IMR-90 (cell line): ENCODE results near the gene SLC5A7. TPM values are rescaled to one million over a fixed set of nuclear protein-coding genes. Genes with fewer than 3 reads are reported as not detected.

Experiments
- ATAC-seq: fragments of 200-7000 bp; cut with Tn5 transposase; 2 replicates; pipeline ENCODE4 v1.9.1; 2020; ENCODE audit warnings: low read depth, mild to moderate bottlenecking, moderate library complexity
- BruUV-seq: library from RNA; stranded (reverse); fragments of 400-500 nt; replicated peaks from 2 replicates; lab custom pipeline; 2021; lab: Mats Ljungman, UMichigan
- CTCF ChIA-PET: fragments of 300-600 bp; formaldehyde crosslinking; extraction: SDS; loops from one replicate; lab custom pipeline; 2021; ENCODE audit warnings: antibody characterized with exemption; lab: Yijun Ruan, JAX
- POLR2A ChIA-PET: fragments of 300-600 bp; sonication (Branson Sonifier 250); formaldehyde crosslinking; loops from one replicate; lab custom pipeline; 2022; ENCODE audit warnings: antibody characterized with exemption; ENCODE audit not compliant: unreplicated experiment; lab: Charles Lee
- DNase-seq: peaks from one replicate; pipeline ENCODE4 v3.0.0; 2013
- H2AFZ ChIP-seq: replicated peaks from 2 replicates; pipeline ENCODE3; 2013; ENCODE audit warnings: low read length, mild to moderate bottlenecking; ENCODE audit not compliant: poor library complexity
- H2AK5ac ChIP-seq: 2 replicates; pipeline ENCODE4 v1.6.1; 2013; ENCODE audit warnings: low read depth, low read length, inconsistent platforms
- H2AK9ac ChIP-seq: replicated peaks from 2 replicates; pipeline ENCODE3; 2013; ENCODE audit warnings: mild to moderate bottlenecking, low read depth, low read length, moderate library complexity; ENCODE audit not compliant: poor library complexity
- H2BK120ac ChIP-seq: 2 replicates; pipeline ENCODE4 v1.6.1; 2013; ENCODE audit warnings: low read depth, low read length, inconsistent platforms
- H2BK15ac ChIP-seq: 3 replicates; pipeline ENCODE4 v1.6.1; 2013; ENCODE audit warnings: low read depth, low read length, inconsistent platforms
- H2BK20ac ChIP-seq: 2 replicates; pipeline ENCODE4 v1.6.1; 2013; ENCODE audit warnings: low read depth, mild to moderate bottlenecking, inconsistent platforms, low read length, moderate library complexity
- H2BK5ac ChIP-seq: 2 replicates; pipeline ENCODE4 v1.6.1; 2013; ENCODE audit warnings: mild to moderate bottlenecking, low read depth, low read length, inconsistent platforms; ENCODE audit not compliant: poor library complexity, severe bottlenecking
- H3K14ac ChIP-seq: replicated peaks from 2 replicates; pipeline ENCODE4 v1.6.1; 2013; ENCODE audit warnings: low read depth, low read length, inconsistent platforms
- H3K18ac ChIP-seq: 2 replicates; pipeline ENCODE4 v1.6.1; 2013; ENCODE audit warnings: low read depth, low read length, control low read depth
- H3K23ac ChIP-seq: 2 replicates; pipeline ENCODE4 v1.6.1; 2013; ENCODE audit warnings: low read depth, low read length, inconsistent platforms
- H3K27ac ChIP-seq: 2 replicates; pipeline ENCODE4 v1.5.1; 2013; ENCODE audit warnings: mild to moderate bottlenecking, control low read depth, low read length; ENCODE audit not compliant: insufficient read depth
- H3K27me3 ChIP-seq: 2 replicates; pipeline ENCODE4 v1.6.1; 2013; ENCODE audit warnings: low read length; ENCODE audit not compliant: control insufficient read depth, insufficient read depth
- H3K36me3 ChIP-seq: 2 replicates; pipeline ENCODE4 v1.6.1; 2013; ENCODE audit warnings: low read length, mixed read lengths; ENCODE audit not compliant: control insufficient read depth, insufficient read depth
- H3K4ac ChIP-seq: 2 replicates; pipeline ENCODE4 v1.6.1; 2013; ENCODE audit warnings: low read depth, low read length, inconsistent platforms
- H3K4me1 ChIP-seq: 2 replicates; pipeline ENCODE4 v1.6.1; 2013; ENCODE audit warnings: low read length, mixed read lengths; ENCODE audit not compliant: control insufficient read depth, insufficient read depth
- H3K4me2 ChIP-seq: 2 replicates; pipeline ENCODE4 v1.6.1; 2013; ENCODE audit warnings: low read depth, mild to moderate bottlenecking, control low read depth, low read length, moderate library complexity
- H3K4me3 ChIP-seq: 2 replicates; pipeline ENCODE4 v1.5.1; 2013; ENCODE audit warnings: low read depth, mild to moderate bottlenecking, control low read depth, low read length, moderate library complexity; ENCODE audit not compliant: insufficient read depth
- H3K56ac ChIP-seq: 2 replicates; pipeline ENCODE4 v1.6.1; 2013; ENCODE audit warnings: low read length, inconsistent platforms; ENCODE audit not compliant: insufficient read depth; ENCODE audit errors: extremely low read depth
- H3K79me1 ChIP-seq, 2 experiments: 2 replicates each; pipeline ENCODE4 v1.6.1; 2013; ENCODE audit warnings: low read length in 2 of 2, inconsistent platforms in 1 of 2, low read depth in 1 of 2
- H3K9ac ChIP-seq: 2 replicates; pipeline ENCODE4 v1.6.1; 2013; ENCODE audit warnings: low read depth, low read length, control low read depth
- H3K9me1 ChIP-seq: 2 replicates; pipeline ENCODE4 v1.6.1; 2013; ENCODE audit warnings: low read length, inconsistent platforms; ENCODE audit not compliant: insufficient read depth
- H3K9me3 ChIP-seq: 2 replicates; pipeline ENCODE4 v1.6.1; 2013; ENCODE audit warnings: low read length; ENCODE audit not compliant: control insufficient read depth, insufficient read depth
- H4K20me1 ChIP-seq: 2 replicates; pipeline ENCODE4 v1.6.1; 2013; ENCODE audit warnings: low read length, inconsistent platforms; ENCODE audit not compliant: insufficient read depth
- H4K5ac ChIP-seq: 2 replicates; pipeline ENCODE4 v1.6.1; 2013; ENCODE audit warnings: mild to moderate bottlenecking, low read depth, low read length, control low read depth
- H4K8ac ChIP-seq, 2 experiments: 2 replicates each; pipeline ENCODE4 v1.6.1; 2013; ENCODE audit warnings: low read depth in 2 of 2, low read length in 2 of 2, control low read depth in 1 of 2, inconsistent platforms in 1 of 2
- H4K91ac ChIP-seq: 2 replicates; pipeline ENCODE4 v1.6.1; 2013; ENCODE audit warnings: low read depth, low read length, inconsistent platforms; ENCODE audit not compliant: insufficient read depth
- BHLHE40 ChIP-seq: fragments of 150-350 bp; IDR thresholded peaks from 2 replicates; pipeline ENCODE4 v1.6.1; 2016; ENCODE audit warnings: mild to moderate bottlenecking, low read depth, low read length
- CEBPB ChIP-seq: IDR thresholded peaks from 2 replicates; pipeline ENCODE4 v1.6.1; 2012; ENCODE audit warnings: low read depth, low read length, improper control_type of control experiment
- CHD1 ChIP-seq: IDR thresholded peaks from 2 replicates; pipeline ENCODE4 v1.6.1; 2012; ENCODE audit warnings: low read depth, low read length, improper control_type of control experiment
- CTCF ChIP-seq: conservative IDR thresholded peaks from 2 replicates; pipeline ENCODE4 v1.5.1; 2012; ENCODE audit warnings: mild to moderate bottlenecking, low read depth, low read length, improper control_type of control experiment
- ELK1 ChIP-seq: fragments of 150-350 bp; IDR thresholded peaks from 2 replicates; pipeline ENCODE4 v1.6.1; 2016; ENCODE audit warnings: low read depth, mild to moderate bottlenecking, low read length, moderate library complexity, borderline replicate concordance
- FOS ChIP-seq: fragments of 150-350 bp; IDR thresholded peaks from 2 replicates; pipeline ENCODE4 v1.6.1; 2016; ENCODE audit warnings: low read depth, low read length
- MAFK ChIP-seq: IDR thresholded peaks from 2 replicates; pipeline ENCODE4 v1.6.1; 2012; ENCODE audit warnings: low read depth, low read length, improper control_type of control experiment
- MXI1 ChIP-seq: IDR thresholded peaks from 2 replicates; pipeline ENCODE4 v1.6.1; 2012; ENCODE audit warnings: low read depth, mild to moderate bottlenecking, low read length, moderate library complexity, borderline replicate concordance
- NFE2L2 ChIP-seq: fragments of 150-350 bp; IDR thresholded peaks from 2 replicates; pipeline ENCODE4 v1.6.1; 2016; ENCODE audit warnings: low read depth, mild to moderate bottlenecking, low read length
- POLR2A ChIP-seq: IDR thresholded peaks from 2 replicates; pipeline ENCODE4 v1.6.1; 2012; ENCODE audit warnings: mild to moderate bottlenecking, low read depth, low read length
- RAD21 ChIP-seq: IDR thresholded peaks from 2 replicates; pipeline ENCODE4 v1.6.1; 2012; ENCODE audit warnings: low read length, improper control_type of control experiment
- RCOR1 ChIP-seq: IDR thresholded peaks from 2 replicates; pipeline ENCODE4 v1.6.1; 2012; ENCODE audit warnings: mild to moderate bottlenecking, low read length, improper control_type of control experiment; ENCODE audit not compliant: insufficient replicate concordance
- RFX5 ChIP-seq: IDR thresholded peaks from 2 replicates; pipeline ENCODE4 v1.8.0; 2012; ENCODE audit warnings: low read depth, mild to moderate bottlenecking, low read length, moderate library complexity
- SMC3 ChIP-seq: fragments of 150-350 bp; IDR thresholded peaks from 2 replicates; pipeline ENCODE4 v1.6.1; 2016; ENCODE audit warnings: low read depth, mild to moderate bottlenecking, antibody characterized with exemption, low read length, moderate library complexity
- USF2 ChIP-seq: fragments of 150-350 bp; IDR thresholded peaks from 2 replicates; pipeline ENCODE4 v1.6.1; 2017; ENCODE audit warnings: mild to moderate bottlenecking, antibody characterized with exemption, low read length, low read depth
- WGBS, 2 experiments: methylation state at CpG; one replicate each; pipeline versions ENCODE4 v1.1.5 to v1.1.7; 2013; ENCODE audit warnings: missing lambda C conversion rate in 2 of 2; ENCODE audit not compliant: insufficient read length in 1 of 2; ENCODE audit errors: extremely low coverage in 2 of 2; 5-methylcytosine and 5-hydroxymethylcytosine counted together
- dilution Hi-C: fragments of 300-500 bp; cut with HindIII; formaldehyde crosslinking; loops from one replicate; pipeline ENCODE4 v1.14.3; 2018; ENCODE audit warnings: low sequenced_read_pairs; ENCODE audit not compliant: unreplicated experiment
- in situ Hi-C: fragments of 300-500 bp; cut with MboI; formaldehyde crosslinking; loops from 3 replicates; pipeline ENCODE4 v1.14.3; 2019; ENCODE audit warnings: low sequenced_read_pairs, inconsistent platforms, mixed read lengths
- intact Hi-C: fragments of 100-400 bp; cut with micrococcal nuclease; formaldehyde crosslinking; loops from 2 replicates; pipeline ENCODE4 v1.10.0; 2022
- polyA plus RNA-seq, 3 experiments: library from polyadenylated mRNA; depleted of rRNA; stranded (reverse); fragments of >200 nt; gene quantifications; 2 replicates each; pipeline ENCODE4 v1.2.3, GENCODE V29; 2012; ENCODE audit warnings: low replicate concordance in 1 of 3
- total RNA-seq: library from RNA; depleted of rRNA; stranded (reverse); fragments of >200 nt; gene quantifications from 2 replicates; pipeline ENCODE4 v1.2.3, GENCODE V29; 2012

The SLC5A7 gene
- total and polyA plus RNA-seq, 2 of the 4 experiments (the other 2 are of a cell fraction) = not detected

DNA sequence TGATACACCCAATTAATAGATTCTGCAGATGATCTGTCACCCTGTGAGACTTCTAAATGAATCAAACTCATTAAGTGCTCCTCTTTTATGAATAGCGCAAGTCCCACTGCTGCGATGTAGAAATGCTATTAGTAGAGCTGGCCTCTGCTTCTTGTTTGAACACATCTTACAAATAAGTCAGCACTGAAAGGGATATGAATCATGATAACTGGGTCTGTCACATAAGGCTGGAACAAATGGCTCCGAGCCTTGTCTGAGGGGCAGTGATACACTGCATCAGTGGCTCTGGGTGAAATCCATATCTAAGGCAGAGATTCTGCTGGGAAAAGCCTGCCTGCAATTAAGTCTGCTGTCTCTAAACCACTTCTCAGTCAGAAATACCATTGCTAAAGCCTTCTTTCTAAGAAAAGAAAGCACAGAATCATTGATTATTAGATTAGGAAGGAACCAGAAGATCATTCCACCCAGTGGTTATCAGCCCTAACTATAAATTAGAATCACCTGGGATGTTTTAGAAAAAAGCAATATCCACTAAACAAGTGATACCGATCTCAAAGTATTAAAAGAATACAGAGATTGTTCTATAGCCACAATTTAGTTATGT is 75.2 kb downstream of the SLC5A7 start:
- Histone ChIP-seq H4K91ac (no peak overlapping the region), H4K5ac (no peak overlapping the region), H3K9me1 (no peaks in the 10 kb centered on the region), H3K4me3 (no peak overlapping the region), H3K9ac (no peak overlapping the region), H3K36me3 (no peaks in the 10 kb centered on the region), H3K79me1 (no peaks in the 10 kb centered on the region), H3K4me1 (no peaks in the 10 kb centered on the region), H2BK20ac (no peak overlapping the region), H2BK15ac (no peak overlapping the region), H2AFZ (no peak overlapping the region), H3K4me2 (no peak overlapping the region), H2AK5ac (no peak overlapping the region), H4K20me1 (no peaks in the 10 kb centered on the region), H3K27me3 (no peaks in the 10 kb centered on the region), H3K9me3 (no peaks in the 10 kb centered on the region), H3K23ac (no peak overlapping the region), H3K14ac (no peak overlapping the region), H4K8ac (no peak overlapping the region), H3K27ac (no peak overlapping the region), H3K56ac (no peak overlapping the region), H2BK5ac (no peak overlapping the region), H3K4ac (no peak overlapping the region), H2AK9ac (no peak overlapping the region), H2BK120ac (no peak overlapping the region), H3K18ac (no peak overlapping the region)
- no peak for DNase-seq
- WGBS, 2 experiments = no CpG with 5 or more reads among the region's 4 CpGs
- ChIA-PET CTCF (no interaction called here), POLR2A (no interaction called here)
- ATAC-seq = no peak
- no TSS peak for BruUV-seq
- TF ChIP-seq RAD21 (no peak), FOS (no peak), RFX5 (no peak), MAFK (no peak), POLR2A (no peak), CTCF (no peak), USF2 (no peak), RCOR1 (no peak), CHD1 (no peak), CEBPB (no peak), ELK1 (no peak), SMC3 (no peak), MXI1 (no peak), NFE2L2 (no peak), BHLHE40 (no peak)
- intact Hi-C loops (no loop called here), dilution Hi-C loops (no loop called here), in situ Hi-C loops (no loop called here)
